Calu3 (cell line): ENCODE measurements around the gene GUK1. TPM values are rescaled to one million over a fixed set of nuclear protein-coding genes. Genes with fewer than 3 reads are reported as not detected.

Source experiments
- BruUV-seq: library from RNA; stranded (reverse); fragments of 400-500 nt; replicated peaks from 2 replicates; lab custom pipeline; 2021; lab: Mats Ljungman, UMichigan
- CTCF ChIA-PET: fragments of 300-600 bp; sonication (Branson Sonifier 250); formaldehyde crosslinking; loops from one replicate; lab custom pipeline; 2022; ENCODE audit warnings: antibody characterized with exemption; lab: Charles Lee
- DNase-seq: peaks from one replicate; pipeline ENCODE4 v3.0.0; 2022
- H3K27ac Mint-ChIP-seq: one replicate; pipeline ENCODE4 v1.8.0; 2022; ENCODE audit warnings: mixed read lengths; ENCODE audit not compliant: unreplicated experiment
- H3K27me3 Mint-ChIP-seq: one replicate; pipeline ENCODE4 v1.8.0; 2022; ENCODE audit warnings: mixed read lengths; ENCODE audit not compliant: unreplicated experiment
- H3K36me3 Mint-ChIP-seq: one replicate; pipeline ENCODE4 v1.8.0; 2022; ENCODE audit warnings: mild to moderate bottlenecking, moderate library complexity, mixed read lengths; ENCODE audit not compliant: insufficient read depth, unreplicated experiment
- H3K4me1 Mint-ChIP-seq: one replicate; pipeline ENCODE4 v1.8.0; 2022; ENCODE audit warnings: mild to moderate bottlenecking, low read depth, mixed read lengths; ENCODE audit not compliant: unreplicated experiment
- H3K4me3 Mint-ChIP-seq: one replicate; pipeline ENCODE4 v1.8.0; 2022; ENCODE audit warnings: mild to moderate bottlenecking, low read depth, moderate library complexity, mixed read lengths; ENCODE audit not compliant: unreplicated experiment
- H3K9me3 Mint-ChIP-seq: one replicate; pipeline ENCODE4 v1.8.0; 2022; ENCODE audit warnings: low read depth, mixed read lengths; ENCODE audit not compliant: unreplicated experiment
- intact Hi-C: fragments of 100-400 bp; cut with micrococcal nuclease; formaldehyde crosslinking; loops from one replicate; pipeline ENCODE4 v1.10.0; 2022; ENCODE audit not compliant: unreplicated experiment
- total RNA-seq: library from RNA; stranded (reverse); gene quantifications from 2 replicates; pipeline ENCODE4 v1.2.3, GENCODE V29; 2022
- TF ChIP-seq, protein P1 (sequence below): fragments of 200-600 bp; IDR thresholded peaks from one replicate; pipeline ENCODE4 v1.8.0; 2022; ENCODE audit warnings: antibody characterized with exemption; ENCODE audit not compliant: unreplicated experiment

The GUK1 gene
- total RNA-seq, 1 experiment from 2014 or later, result 238 TPM

DNA sequence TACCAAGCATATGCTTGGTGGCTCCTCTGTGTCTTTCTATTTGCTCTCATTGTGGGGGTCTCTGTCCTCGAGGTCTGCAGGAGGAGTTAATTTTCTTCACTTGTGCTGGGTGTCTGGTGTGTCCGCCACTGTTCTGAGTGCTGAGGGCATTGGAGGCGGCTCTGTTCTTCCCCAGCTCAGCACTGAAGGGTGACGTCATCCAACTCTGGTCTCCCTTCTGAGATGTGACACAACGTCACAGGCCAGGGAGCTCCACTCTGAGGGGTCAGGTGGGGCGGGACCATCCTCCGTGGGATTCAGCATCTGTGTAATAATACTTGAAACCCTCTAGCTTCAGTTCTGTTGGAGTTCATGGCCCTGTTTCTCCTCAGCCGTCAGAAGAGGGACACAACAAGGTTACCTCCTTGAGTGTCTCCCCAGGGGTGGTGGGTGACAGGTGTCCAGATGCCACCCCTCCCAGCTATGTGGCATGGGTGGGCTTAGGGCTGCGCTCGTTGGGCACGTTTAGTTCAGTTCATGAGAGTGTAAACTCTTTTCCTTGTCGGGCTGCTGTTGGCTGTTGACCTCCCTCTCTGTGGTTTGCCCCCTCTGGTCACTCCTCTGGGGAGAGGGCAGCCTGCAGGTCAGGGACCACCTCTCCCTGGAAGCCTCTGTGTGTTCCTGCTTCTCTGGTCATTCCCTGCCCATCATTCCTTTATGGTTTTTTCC, 28.6 kb downstream of the GUK1 start:
- Mint-ChIP-seq H3K27ac (no peak overlapping the region), H3K4me3 (no peak overlapping the region), H3K36me3 (peaks cover 32% of the 10 kb centered on the region), H3K9me3 (no peaks in the 10 kb centered on the region), H3K4me1 (peaks cover 21% of the 10 kb centered on the region), H3K27me3 (no peaks in the 10 kb centered on the region)
- CTCF ChIA-PET, result no interaction called here
- no peak for DNase-seq
- intact Hi-C loops, result no loop called here
- no TSS peak for BruUV-seq
- TF ChIP-seq, protein P1, sequence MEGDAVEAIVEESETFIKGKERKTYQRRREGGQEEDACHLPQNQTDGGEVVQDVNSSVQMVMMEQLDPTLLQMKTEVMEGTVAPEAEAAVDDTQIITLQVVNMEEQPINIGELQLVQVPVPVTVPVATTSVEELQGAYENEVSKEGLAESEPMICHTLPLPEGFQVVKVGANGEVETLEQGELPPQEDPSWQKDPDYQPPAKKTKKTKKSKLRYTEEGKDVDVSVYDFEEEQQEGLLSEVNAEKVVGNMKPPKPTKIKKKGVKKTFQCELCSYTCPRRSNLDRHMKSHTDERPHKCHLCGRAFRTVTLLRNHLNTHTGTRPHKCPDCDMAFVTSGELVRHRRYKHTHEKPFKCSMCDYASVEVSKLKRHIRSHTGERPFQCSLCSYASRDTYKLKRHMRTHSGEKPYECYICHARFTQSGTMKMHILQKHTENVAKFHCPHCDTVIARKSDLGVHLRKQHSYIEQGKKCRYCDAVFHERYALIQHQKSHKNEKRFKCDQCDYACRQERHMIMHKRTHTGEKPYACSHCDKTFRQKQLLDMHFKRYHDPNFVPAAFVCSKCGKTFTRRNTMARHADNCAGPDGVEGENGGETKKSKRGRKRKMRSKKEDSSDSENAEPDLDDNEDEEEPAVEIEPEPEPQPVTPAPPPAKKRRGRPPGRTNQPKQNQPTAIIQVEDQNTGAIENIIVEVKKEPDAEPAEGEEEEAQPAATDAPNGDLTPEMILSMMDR, result no peak

GRCh38 chr1:228169345-228169744, 29.3 kb downstream of the GUK1 start:
- Mint-ChIP-seq H3K4me3 (no peak overlapping the region), H3K4me1 (peaks cover 16% of the 10 kb centered on the region), H3K27me3 (no peaks in the 10 kb centered on the region), H3K27ac (no peak overlapping the region), H3K36me3 (peaks cover 27% of the 10 kb centered on the region), H3K9me3 (no peaks in the 10 kb centered on the region)
- intact Hi-C loops, result no loop called here
- TF ChIP-seq, protein P1, result no peak
- no peak for DNase-seq
- no TSS peak for BruUV-seq
- CTCF ChIA-PET, result no interaction called here

DNA sequence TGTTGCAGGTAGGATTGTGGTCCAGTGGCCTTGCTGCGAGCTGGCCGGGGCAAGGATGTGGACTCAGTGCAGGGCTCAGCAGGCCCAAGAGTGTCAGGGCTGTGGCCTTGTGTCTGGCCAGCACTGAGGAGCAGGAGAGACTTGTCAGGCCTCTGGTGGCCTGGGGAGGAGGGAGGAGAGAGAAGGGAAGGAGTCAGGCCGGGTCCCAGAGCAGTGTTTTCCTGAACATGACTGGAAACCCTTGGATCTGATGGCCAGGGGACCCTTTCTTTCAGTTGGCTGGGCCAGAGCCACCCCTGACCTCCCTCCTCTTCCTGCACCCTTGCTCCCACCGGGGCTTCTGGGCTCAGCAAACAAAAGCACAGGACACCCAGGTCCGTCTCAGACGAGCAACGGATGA, 30.6 kb downstream of the GUK1 start:
- H3K27ac Mint-ChIP-seq, result no peak overlapping the region
- no peaks in the 10 kb centered on the region for H3K27me3 Mint-ChIP-seq
- no TSS peak for BruUV-seq
- intact Hi-C loops, result no loop called here
- CTCF ChIA-PET, result no interaction called here
- H3K4me3 Mint-ChIP-seq, result no peak overlapping the region
- H3K9me3 Mint-ChIP-seq, result no peaks in the 10 kb centered on the region
- H3K4me1 Mint-ChIP-seq, result peaks cover 8% of the 10 kb centered on the region
- TF ChIP-seq, protein P1, result no peak
- DNase-seq, result no peak
- peaks cover 21% of the 10 kb centered on the region for H3K36me3 Mint-ChIP-seq

GRCh38 chr1:228171221-228171891, 31.3 kb downstream of the GUK1 start:
- Mint-ChIP-seq H3K27me3 (no peaks in the 10 kb centered on the region), H3K27ac (no peak overlapping the region), H3K9me3 (no peaks in the 10 kb centered on the region), H3K36me3 (peaks cover 15% of the 10 kb centered on the region), H3K4me1 (peaks cover 8% of the 10 kb centered on the region), H3K4me3 (no peak overlapping the region)
- no TSS peak for BruUV-seq
- no peak for DNase-seq
- TF ChIP-seq, protein P1, result no peak
- CTCF ChIA-PET, result interaction anchor here (0.6 kb wide), 1 partner anchor 9 kb away, joined by 3 read pairs; no protein-coding TSS in a partner anchor
- intact Hi-C loops, result no loop called here
